NCI-H1930 (cell line): Measurements from ENCODE around the gene NT5C2.
A peak's percentile ranks its signal among the peaks of the same experiment; 100 is the strongest.
"Not testable (repeated sequence)": the region's sequence is repeated elsewhere in the genome, so short reads cannot be mapped to it uniquely, and the experiment has no call there.

Source experiments
- DNase-seq, 2 experiments: peaks; one replicate each; lab custom pipeline; 2025; lab: John Stamatoyannopoulos, UW

Gene NT5C2

DNA sequence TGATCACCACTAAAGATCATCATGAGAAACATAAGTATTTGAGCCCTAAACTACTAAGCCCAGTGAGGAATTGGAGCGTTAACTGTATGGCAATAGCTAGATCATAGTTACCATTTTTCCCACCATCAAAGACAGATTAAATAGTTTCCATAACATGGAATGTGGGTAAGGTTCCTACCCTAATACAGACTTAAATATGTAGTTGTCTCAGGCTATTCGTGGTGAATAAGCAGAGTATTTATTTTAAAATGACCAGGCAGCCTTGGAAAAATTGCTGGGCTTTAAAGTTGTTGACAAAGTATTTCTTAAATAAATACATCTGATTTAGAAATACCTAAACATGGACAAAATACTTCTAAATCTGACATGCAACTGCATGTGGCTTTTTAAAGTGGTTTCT, 106.8 kb downstream of the NT5C2 start:
- DNase-seq = no peak

DNA sequence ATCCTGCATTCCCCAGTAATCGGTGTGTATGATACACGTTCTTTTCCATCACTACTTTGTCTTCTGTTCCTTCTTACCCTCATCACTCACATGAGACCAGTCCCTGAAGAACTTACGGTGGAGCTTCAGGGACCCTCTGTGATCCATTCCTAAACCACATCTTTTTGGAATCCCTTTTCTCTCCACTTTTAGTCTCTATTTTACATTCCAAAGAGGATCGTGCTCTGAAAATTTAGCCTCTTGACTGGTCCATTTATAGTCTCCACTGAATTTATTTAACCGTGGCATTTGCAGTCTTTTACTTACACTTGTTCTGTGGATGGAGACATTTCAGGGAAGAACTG, 109.1 kb downstream of the NT5C2 start:
- no peak for DNase-seq

DNA sequence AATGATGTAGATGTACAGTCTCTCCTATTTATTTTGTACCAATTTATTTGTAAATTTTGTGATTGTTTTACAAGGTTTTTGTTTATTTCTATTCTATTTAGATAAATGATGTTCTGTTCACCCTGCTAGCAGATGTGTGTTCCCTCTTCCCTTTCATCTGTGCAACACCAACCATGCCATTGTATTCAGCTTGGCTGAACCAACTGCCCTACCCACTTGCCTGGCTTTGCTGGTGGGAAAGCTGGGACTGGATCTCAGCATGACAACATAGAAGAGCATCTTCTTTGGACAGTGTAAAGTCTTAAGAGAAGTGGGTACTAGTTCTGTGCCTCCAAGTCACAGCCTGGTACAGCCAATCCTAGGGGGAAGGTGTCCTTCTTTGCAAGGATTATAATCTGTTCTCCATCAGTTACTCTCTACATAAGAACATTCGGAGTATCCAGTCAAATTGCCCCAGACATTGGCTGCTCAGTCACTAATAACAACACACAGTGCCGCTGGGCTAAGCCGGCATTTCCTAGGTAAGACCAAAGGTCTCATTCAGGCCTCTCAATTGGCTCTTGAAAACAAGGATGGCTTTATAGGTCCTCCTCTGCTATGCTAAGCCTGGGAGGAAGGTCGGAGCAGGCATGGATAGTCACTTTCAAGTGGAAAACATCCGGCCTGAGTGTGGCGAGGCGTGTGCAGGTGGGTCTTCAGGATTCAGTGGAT, 109.7 kb downstream of the NT5C2 start:
- DNase-seq = no peak

DNA sequence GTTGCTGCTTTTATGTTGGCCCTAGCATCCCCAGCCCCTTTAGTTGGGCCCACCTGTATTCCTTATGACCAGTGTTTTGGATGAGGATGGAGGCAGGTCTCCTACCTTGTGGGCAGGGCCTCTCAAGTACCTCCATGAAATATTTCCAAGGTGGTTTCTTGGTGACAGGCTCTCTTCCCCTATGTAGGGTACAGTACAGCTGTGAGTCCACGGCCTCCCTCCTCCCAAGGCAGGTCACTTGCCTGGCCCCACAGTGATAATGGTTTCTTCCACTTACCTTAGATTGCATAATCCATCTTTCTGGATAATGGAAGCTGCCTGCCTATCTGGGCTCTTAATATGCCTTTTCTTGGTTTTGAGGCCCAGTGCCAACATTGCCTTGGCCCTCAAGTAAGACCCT, 110.4 kb downstream of the NT5C2 start:
- no peak for DNase-seq

DNA sequence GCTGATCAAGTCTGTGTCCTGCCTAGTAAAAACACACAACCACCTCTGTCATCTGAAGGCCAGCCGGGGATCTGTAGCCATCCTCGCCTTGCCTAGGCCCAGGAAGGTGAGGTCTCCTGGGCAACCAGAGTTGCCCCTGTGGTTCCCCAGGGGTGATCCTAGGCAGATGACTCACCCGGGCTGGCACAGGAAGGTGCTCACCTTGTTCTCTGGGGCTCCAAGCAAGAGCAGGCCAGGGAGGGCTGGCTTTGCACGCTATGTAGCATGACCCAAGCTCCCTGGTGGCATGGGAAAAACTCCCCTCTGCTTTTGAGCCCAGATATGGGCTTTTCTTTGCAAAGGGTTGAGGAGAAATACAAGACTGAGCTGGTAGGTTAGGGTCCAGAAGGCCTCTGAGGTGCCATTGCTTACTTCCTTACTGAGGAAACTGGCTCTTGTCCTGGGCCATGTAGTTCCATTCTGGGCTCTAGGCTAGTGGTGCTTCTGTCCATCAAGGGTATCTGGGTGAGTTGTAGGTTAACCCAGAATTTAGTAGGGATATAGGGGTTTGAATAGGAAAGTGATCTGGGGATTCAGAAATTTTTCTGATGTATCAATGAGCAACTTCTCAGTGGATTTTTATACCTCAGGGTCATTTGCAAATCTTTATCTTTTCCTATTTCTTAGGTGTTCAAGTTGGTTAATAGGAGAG, 112.0 kb downstream of the NT5C2 start:
- DNase-seq = no peak

DNA sequence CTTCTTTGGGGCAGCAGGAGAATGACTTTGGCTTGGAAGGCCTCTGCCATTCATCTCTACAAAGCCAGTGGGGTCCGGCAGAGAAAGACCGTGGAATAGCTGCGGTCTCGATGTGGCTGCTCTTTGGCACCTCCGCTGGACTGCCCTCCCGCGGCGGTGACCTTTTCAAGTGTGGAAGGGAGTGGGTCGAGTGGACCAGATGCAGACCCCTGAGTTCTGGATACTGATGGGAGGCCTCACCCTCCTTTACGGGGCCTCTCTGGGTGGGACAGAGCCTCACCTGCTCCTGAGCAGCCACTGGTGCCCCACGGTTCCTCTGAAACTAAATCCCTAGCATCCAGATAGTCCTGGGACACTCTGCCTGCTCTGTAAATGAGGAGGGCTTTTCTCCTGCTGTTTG, 113.1 kb downstream of the NT5C2 start:
- DNase-seq = no peak

DNA sequence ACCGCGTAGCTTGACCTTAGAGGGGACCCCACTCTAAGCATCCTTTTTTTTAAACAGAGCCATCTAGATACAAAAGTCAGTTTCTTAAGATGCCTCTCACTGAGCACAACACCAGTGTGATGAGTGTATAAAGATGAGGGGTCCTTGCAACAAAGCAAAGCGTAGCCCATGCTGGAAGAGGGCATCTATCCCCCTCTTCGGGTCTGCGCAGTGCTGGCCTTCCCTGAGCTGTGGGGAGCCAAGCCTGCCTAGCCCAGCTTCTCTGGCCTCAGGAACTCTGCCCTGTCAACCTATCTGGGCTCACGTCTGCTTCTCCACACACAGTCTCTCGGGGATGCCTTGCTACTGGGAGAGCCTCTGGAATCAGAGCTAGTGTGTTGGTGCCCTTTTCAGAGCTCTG, 114.0 kb downstream of the NT5C2 start:
- DNase-seq = no peak

DNA sequence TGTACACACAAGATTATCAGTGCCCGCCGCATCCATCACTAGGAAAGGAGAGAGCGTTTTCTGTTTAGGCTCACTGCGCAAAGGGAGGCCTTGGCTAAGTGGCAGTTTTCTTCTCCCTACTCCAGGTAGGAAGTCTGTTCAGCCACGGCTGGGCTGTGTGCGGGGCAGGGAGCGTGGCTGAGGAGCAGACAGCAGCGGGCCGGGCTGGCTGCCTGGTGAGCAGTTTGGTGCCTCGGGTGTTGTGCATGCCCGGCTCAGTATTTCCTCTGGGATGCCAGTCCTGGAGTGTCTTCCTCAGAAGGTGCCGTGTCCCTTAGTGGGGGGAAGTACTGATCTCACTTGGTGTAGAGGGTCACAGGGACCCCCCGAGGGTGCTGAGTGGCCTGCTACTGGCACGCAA, 114.4 kb downstream of the NT5C2 start:
- no peak for DNase-seq

DNA sequence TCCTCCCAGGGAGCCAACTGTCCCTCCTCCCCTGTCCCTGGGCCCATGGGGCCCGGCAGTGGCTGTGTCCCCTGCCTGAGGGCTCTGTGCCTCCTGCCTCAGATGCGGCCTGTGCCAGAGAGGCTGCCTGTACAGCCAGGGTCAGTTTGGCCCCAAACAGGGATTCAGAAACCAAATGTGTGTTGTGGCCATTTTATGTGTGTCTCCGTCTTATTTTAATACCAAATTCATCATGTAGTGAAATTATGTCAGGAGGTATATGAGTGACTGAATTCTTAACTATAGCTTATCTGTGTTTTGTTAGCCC, 114.8 kb downstream of the NT5C2 start:
- DNase-seq = no peak

DNA sequence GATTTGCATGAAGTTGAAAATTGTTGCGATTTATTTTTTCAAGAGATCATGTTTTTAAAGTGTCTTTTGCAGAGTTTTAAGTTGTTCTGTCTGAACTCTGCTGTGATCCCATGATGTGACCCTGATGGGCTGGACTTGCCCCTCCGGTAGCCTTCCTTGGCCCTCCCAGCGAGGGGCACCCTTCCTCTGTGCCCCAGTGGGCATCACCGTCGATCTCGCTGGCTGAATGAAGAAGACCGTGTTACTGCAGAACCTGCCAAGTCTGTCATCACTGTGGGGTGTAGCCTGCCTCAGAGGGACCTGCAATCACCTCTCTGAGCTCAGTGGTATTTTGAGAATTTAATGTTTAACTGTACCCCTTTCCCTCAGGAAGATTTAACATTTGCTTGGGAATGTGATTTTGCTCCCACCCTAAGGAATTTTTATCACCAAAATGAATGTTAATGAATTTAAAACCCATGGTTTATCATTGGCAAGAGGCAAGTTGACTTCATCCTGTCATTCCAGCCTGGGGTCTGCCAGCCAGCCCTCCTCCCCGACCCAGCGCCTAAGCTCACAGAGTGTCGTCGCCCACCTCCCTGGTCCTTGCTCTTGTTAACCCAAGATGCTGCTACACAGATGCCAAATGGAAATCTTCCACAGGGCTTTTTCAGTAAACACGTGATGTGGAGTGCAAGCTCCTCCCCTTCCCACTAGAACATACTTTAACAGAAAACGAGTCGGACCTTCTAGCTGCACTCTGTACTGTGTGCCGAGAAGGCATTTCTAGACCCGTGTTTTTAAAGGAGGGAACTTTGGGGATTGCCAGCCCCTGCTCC, 115.4 kb downstream of the NT5C2 start:
- no peak for DNase-seq

DNA sequence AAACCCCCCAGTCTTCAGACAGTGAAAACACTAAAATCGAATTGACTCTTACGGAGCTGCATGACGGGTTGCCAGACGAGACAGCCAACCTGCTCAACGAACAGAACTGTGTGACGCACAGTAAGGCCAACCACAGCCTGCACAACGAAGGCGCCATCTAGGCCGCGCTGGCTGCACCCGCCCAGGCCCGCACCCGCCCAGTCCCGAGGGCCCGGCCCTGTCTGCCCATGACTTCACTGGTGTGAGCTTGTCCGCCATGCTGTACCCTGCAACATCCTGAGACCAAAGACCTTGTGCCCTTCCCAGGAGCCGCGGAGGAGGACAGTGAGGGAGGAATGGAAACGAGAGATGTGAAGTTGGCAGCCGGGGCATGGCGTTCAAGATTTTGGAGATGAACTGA, 116.1 kb downstream of the NT5C2 start:
- no peak for DNase-seq

DNA sequence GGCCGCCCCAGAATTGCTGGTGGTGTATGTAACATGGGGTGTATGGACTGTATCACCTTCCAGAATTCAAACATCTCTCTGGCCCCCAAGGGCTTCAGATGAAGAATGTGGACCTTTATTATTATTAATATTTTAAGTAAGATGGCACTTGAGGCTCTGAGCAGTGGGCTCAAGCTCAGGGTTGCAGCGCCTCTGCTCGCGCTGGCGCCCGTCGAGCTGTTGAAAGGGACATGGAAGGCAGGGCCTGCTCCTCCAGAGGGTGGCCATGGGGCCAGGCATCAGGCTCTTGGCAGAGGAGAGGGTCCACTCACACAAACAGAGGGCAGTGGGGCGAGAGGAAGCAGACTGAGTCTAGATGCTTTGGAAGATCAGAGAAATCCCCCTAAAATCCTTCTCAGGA, 120.2 kb downstream of the NT5C2 start:
- no peak for DNase-seq

DNA sequence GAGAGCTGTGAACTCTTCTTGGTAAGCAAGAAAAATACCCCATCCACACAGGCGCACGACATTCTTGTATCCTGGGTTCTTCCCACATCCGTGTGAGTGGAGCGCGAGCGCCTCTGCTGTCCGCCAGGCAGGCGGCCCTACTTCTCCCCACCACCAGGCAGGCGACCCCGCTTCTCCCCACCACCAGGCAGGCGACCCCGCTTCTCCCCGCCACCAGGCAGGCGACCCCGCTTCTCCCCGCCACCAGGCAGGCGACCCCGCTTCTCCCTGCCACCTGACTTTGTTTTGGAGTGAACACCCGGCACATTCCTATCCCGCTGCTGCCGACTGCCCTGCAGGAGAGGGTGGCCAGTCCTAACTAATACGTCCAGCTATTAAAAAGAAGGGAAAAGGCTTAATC, 120.8 kb downstream of the NT5C2 start:
- DNase-seq = no peak

DNA sequence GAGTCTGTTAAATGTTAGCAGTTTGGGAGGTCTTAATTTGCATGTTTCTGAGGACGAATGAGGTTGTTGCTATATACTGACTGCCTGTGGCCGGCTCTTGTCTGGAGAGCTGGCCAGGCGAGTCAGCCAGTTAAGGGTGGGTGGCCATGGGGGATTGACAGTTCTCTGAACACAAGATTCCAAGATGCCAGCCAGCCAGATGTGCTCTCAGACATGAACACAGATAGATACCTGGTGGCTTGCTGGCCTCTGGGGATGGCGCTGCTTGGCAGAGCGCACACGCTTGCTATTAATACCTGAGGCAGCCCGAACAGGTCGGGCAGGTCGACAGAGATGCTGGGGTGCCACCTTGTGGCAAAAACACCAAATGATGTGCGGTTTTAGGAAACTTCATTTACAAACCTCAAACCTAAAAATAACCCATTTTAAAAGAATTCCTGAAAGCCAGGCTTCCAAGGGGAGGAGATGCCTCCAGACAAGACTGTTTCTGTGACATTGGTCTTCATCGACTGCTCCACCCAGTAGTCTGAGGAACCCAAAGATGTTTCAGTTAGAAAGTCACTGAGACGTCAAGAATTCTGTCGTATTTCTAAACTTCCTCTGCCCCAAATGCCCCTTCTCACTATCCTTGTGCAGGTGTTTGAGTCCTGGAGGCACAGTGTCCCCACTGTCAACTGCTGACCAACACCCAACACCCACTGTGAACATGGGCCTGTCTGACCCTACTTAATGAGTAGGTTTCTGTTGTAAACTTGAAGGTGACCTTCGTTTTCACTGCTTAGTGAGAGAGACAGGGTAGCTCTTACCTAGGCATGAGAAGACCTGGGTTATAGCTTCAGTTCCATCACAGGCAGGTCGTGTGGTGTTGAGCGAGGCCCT, 123.4 kb downstream of the NT5C2 start:
- peak in 1 of 2 experiments; percentile 5 for DNase-seq

DNA sequence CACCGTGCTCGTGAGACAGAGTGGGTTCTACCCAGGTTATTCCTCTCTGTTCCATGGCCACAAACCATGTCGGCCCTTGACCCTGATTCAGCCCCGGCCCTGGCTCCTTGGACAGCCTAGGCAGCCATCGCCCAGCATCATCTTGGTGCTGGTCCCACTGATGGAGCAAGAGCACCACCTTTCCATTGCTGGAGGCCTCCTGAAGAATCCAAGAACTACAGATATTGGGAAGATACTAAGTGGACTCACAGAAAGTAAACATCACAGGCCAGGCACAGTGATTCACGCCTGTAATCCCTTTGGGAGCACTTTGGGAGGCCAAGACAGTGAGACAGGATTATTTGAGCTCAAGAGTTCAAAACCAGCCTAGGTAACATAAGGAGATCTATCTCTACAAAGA, 125.1 kb downstream of the NT5C2 start:
- no peak for DNase-seq

DNA sequence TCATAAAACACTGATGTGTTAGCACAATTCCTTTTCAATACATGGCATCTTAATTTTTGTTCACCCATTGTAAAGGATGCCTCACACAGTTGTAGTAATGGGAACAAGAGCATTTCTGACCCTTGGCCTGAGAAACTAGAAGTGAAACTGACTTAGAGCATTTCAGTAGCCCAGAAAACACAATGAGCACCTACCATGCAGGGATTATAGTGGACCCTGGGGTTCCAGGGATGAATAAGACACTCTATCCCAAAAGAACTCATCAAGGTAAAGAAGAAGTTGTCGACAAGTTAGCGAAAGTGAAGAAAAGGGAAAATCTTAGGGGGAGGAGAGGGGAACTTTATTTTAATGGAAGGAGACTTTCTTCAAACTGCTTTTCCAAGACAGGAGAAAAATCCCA, 125.6 kb downstream of the NT5C2 start:
- no peak for DNase-seq

DNA sequence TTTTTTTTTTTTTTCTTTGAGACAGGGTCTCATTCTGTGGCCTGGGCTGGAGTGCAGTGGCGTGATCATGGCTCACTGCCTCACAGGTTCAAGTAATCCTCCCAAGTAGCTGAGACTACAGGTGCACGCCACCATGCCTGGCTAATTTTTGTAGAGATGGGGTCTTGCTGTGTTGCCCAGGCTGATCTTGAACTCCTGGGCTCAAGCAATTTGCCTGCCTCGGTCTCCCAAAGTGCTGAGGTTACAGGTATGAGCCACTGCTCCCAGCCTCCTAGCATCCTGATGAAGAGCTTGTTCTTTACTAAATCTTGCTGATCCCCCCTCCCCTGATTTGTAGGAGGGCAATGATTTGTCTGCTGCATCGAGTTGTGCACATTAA, 126.0 kb downstream of the NT5C2 start:
- DNase-seq = not testable (repeated sequence)

DNA sequence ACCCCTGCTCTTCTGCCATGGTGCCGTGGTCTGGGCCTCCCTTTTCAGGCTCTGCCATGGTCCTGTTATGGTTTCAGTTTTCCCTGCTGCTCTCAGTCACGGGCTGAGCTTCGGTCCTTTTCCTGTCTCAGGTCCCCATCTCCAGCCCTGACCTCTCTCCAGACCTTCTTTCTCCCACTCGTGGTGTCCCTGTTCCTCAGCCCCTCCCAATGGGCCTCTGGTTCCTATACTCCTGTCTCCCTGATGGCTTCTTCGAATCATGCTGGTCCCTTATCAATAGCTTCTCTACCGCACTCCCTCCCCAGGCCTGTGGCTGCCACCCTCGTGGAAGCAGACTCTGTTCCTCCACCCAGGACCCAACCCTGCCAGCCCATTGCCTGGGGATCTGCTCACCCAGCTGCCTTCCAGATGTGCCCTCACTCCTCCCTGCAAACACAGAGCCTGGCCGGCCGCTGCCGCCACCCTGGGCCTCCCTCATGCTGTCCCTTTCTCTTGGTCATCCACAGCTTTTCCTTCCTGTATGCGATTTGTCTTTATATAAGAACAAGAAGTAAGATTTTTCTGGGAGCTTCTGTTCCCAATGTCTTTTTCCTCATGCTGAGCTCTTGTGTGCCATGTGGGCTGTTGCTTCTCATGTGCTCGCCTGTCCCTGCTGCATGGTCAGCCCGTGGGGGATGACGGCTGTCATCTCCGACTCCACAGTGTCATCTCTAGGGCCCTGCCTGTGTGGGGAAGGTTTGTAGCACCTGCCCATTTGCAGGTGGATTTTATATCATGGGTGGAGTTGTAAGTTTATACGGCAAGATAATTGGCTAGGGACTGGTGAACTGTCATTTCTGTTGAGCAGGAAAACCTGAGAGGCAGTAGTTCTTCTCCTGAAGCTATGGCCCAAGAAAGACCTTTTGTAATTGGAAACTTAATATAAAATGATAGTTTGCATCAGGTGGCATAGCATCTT, 126.7 kb downstream of the NT5C2 start:
- DNase-seq = no peak

DNA sequence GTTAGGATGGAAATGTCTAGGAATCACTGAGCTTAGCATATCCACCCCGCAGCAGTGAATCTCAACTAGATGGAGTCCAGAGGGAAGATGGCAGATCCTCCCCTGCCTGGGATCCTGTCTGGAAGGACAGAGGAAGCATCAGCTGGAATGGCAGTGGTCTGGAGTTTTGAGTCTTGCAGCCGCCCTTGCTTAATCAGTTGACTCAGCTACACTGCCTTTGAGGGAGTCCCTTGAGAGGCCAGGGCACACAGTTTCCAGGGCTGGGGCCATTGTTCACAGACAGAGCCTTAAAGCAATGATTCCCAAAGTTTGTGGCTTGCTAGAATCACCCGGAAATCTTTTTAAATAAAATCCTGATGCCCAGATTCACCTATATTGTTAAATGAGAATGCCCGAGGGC, 128.1 kb downstream of the NT5C2 start:
- DNase-seq = no peak

DNA sequence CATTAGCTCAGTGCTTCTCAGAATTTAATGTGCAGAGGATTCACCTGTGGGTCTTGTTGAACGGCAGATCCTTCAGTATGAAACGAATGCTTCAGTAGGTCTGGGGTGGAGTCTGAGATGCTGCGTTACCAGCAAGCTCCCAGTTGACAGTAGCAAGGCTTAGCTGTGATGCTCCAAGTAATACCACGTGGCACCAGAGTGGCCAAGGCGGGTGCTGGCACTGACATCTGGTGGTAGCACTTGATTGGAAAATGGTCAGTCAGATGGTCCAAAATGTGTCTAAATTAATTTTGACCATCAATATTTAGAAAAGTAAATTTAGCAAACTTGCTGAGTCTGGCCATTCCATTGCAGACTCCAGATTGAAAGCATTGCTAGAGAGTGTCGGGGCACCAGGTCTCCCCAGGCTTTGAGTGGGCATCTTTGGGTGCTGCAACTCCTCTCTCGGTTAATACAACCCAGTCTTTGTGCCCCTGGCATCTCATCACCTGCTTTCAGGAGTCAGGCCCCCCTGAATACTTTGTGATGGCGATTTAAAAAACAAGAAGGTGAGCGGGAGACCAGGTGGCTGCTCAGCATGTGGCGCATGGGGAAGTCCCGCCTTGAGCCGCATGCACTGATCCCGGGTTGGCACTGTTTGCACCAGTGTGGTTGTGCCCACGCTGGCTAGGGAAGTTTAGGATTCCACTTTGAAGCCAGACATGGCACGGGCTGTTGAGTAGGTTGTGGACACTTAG, 130.1 kb downstream of the NT5C2 start:
- DNase-seq = no peak

DNA sequence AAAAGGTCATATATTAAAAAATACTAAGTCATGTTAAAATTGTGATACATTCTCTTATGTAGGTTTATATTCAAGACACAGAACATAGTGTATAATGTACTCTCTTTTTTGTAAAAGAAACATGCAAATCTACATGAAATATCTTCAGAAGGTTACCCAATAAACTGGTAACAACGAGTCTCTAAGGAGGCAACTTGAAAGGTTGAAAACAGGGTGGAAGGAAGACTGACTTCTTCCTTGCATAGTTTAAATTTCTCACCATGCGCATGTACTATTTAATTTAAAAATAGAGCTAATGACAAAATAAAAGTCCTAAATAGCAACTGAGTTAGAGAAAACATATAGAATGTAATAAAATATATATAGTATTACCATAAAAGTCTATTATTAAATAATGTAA, 132.5 kb downstream of the NT5C2 start:
- no peak for DNase-seq
